HCEC 1CT (cell line): Measurements from ENCODE around the gene RNF11.
"Not testable (repeated sequence)": the region's sequence is repeated elsewhere in the genome, so short reads cannot be mapped to it uniquely, and the experiment has no call there.

Experiments
- DNase-seq: peaks from one replicate; pipeline ENCODE4 v3.0.0-alpha.2; 2017

Gene RNF11

DNA sequence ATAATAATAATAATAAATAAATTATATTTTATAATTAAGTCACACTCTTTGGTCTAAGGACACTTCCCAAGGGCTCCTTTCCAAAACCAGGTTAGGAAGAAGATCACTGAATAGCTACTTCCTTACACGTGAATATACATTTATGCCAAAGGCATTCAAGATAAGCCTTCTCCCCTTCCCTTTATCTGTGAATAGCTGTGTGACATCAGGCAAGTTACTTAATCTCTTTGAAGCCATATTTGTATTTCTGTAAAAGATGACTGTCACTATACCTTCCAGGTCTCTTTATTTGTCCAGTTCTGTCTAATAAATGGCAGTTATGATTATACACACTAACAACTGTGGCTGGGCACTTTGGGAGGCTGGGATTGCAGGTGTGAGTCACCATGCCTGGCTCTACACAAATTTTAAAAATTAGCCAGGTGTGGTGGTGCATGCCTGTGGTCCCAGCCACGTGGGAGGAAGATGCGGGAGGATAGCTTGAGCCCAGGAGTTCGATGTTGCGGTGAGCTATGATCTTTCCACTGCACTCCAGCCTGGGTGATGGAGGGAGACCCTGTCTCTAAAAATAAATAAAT, 5.5 kb upstream of the RNF11 start:
- no peak for DNase-seq

DNA sequence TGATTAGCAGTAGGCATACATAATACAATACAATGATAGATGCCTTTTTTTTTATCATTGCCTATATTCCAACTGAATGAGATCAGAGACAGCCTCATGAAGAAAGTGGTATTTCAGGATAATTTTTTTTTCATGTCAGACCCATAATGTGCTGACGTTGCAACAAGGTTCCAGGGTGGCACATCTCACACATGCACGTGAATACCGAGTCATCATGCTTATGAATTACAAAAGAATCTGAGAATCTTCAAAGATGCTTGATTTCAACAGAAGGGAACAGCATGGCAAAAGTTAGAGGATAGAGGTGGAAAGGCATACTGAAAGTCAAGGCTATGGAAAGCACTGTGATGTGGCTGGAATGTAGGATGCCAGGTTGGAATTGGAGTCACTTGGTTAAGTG, 5.0 kb upstream of the RNF11 start:
- DNase-seq = peak; percentile 48

DNA sequence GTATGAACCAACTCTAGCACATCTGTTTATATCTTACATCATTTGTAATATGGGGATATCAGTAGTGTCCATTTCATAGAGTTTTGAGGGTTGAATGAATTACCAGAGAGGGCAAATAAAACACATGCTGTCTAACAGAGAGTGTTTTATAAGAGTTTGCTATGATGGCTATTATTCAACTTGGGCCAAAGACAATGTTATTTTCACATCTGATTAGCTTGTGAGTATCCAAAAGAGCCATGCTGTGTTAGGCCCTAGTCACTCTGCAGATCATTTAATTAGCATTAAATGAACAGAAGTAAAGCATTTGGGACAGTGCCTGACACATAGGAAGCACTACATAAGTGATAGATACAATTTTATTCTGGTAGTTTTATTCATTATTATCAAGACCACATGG, 4.2 kb upstream of the RNF11 start:
- no peak for DNase-seq

DNA sequence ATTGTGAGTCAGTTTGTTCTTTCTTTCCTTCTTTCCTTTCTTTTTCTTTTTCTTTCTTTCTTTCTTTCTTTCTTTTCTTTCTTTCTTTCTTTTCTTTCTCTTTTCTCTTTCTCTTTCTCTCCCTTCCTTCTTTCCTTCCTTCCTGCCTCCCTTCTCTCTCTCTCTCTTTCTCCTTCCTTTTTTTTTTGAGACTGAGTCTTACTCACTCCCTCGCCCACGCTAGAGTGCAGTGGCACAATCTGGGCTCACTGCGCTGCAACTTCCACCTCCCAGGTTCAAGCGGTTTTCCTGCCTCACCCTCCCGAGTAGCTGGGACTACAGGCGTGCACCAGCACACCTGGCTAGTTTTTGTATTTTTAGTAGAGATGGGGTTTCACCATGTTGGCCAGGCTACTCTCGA, 1.8 kb upstream of the RNF11 start:
- DNase-seq = not testable (repeated sequence)

DNA sequence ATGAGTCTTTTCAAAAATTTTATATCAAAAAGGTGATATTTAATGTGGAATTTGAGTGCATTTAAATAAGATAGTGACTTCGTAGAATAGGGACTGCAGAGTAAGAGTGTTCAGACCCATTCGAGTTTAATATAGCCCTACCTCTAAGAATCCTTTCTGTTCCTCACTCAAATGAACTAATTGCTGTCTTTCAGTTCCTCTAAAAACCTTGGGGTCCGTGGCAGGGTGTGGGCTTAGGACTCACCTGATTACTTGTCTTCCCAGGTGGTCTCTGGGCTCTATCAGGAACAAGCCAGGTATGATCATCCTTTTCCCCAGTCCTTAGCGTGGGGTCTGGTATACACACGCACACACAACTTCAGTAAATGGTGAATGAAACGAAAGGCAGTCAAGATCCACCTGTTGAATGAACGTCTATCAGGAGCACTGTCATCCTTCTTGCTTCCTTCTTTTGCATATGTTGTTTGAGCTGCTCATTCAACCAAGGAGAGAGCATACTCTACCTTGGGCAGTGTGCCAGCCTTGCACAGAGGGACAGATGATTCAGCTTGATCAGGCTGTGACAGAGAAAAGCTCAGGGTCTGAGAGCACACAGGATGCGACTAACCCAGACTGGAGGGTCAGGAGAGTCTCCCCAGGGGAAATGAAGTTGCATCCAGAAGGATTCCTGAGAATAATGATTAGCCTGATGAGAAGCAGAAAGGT, 1.2 kb upstream of the RNF11 start:
- DNase-seq = peak; percentile 30

DNA sequence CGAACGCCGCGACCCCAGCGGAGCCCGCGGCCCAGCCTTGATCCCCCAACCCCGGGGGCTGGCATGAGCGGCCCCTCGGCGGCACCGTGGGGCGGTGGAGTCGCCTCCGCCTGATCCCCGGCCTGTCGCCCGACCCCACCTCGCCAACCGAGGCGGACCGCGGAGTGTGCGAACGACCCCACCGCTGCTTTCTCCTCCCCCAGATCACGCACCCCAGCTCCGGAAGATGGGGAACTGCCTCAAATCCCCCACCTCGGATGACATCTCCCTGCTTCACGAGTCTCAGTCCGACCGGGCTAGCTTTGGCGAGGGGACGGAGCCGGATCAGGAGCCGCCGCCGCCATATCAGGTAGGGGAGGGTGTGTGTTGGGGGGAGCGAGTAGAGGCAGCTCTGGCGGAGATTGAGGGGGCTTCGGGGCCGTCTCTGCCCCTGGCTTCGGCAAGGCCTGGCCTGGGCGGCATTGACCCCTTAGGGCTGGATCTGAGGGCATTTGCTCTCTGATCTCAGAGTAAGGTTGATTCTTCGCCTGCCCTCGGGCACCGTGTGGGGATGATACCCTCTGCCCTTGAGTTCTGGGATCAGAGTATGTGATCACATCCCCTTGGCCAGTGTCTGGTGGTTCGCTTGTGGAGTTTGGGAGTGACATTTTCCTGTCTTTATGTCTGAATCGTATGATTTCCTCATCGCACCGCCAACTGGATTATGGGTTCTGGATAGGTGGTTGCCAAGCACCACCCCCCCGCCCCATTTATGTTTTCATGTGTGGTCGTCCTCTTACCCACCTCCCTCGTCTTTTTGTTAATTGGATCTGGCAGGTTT, 668 bp downstream of the RNF11 start:
- DNase-seq = peak; percentile 28

DNA sequence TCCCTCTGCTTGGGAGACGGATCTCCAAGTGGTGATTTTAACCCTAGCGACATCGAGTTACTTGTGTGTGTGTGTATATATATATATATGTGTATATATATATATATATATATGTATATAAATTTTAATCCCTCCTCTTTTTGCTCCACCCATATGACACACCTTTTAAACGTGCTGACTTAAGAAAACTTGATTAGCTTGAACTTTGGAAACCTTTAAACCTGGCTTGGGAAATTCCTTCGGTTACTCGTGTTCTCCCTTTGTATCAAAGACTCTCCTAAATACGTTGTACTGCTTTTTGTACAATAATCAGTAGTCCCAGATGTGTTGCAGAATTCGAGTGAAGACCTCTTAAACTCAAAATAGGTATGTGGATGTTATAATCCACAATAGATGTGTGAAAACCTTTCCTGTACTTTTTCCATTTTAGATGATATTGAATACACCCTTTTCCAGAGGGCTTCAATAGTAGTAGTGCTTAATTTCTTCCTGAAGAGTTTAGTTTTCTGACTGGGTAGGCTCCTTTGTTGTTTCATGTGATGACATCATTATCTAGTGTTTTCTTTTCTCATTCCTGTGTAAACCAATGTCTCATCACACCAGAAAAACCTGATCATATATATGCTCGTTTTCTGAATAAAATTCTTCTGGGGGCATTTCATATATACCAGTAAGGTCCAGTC, 1.4 kb downstream of the RNF11 start:
- peak; percentile 53 for DNase-seq

DNA sequence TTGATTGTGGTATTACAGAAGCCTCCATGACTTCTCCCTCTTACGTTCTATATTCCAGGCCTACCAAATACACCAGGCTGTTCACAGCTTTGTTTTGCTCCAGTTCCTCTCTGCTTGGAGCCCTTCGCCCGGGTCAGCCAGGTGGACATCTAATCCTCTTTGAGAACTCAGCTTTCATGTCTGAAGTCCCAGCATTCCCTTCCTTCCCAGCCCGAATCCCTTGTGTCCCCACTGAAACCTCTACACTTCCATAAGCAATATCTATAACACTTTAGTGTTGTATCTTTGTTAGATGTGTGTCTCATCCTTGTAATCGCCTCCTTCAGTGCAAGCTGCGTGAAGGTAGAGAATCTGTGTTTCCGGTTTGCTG, 1.9 kb downstream of the RNF11 start:
- DNase-seq = no peak

DNA sequence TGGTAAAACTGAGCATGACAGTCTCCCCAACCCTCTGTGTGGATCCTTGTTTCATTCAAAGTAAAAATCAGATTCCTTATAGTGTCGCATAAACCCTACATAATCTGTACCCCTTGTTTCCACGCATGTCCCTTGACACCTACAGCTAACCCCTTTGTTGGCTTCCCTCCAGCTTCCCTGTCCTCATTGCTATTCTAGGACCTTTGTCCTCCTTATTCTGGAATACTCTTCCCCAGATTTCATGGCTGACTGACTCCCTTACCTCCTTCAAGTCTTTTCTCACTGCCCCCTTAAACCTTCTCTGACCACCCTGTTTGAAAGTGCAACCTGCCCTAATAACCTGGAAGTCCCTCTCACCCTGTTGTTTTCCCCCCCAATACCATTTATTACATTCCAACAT, 4.0 kb downstream of the RNF11 start:
- no peak for DNase-seq

DNA sequence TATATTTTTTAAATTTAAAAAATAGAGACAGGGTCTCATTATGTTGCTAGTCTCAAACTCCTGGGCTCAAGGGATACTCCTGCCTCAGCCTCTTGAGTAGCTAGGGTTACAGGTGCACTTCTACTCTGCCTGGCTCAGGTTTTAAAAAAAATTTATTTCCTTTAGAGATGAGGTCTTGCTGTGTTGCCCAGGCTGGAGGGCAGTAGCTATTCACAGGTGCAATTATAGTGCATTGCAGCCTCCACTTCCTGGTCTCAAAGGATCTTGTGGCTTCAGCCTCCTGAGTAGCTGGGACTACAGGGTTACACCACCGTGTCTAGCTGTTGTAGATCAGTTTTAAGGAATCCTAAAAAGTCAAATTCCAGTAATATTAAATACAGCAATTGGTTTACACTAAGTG, 5.0 kb downstream of the RNF11 start:
- no peak for DNase-seq

DNA sequence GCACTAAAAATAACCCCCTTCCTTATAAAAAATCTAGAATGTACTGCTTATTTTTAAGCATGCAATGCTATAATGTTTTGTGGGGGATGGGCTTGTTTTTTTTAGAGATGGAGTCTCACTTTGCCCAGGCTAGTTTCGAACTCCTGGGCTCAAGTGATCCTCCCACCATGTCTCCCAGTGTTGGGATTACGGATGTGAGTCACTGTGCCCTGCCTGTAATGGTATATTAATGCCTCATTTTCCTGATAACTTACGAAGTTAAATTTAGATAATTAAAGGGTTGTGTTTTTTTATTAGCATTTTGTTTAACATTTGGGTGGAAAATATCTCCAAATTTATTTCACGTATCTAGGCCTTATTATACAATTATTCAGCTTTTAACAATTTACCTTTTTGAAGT, 6.5 kb downstream of the RNF11 start:
- no peak for DNase-seq

DNA sequence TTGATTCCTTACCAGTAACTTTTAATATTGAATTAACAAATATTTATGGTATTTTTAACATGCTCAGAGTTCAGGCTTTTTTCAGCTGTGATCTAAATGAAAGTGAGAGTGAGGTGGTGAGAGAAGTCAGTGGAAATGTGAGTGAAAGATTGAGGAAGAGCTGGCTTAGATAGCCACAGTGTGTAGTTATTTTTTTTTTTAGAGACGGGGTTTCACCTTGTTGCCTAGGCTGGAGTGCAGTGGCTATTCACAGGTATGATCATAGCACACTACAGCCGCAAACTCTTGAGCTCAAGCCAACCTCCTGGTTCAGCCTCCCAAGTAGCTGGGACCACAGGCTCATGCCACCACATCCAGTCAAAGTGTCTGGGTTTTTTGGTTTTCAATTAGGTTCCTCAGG, 10.9 kb downstream of the RNF11 start:
- no peak for DNase-seq

DNA sequence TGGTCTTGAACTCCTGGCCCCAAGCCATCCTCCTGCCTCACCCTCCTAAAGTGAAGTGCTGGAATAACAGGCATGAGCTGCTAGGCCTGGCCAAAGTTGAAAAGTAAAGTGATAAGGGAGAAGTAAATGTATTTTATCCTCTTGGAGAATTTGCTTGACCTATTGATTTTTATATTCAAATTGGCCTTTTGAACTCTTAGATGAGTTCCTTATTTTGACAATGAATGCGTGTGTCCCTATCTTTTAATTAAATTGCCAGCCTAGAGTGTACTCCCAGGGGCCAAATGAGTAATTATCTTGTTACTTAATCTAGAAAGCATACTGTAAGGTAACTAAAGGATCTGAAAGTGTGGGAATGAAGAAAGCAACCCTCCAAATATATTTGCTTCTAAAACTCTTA, 11.4 kb downstream of the RNF11 start:
- DNase-seq = no peak

DNA sequence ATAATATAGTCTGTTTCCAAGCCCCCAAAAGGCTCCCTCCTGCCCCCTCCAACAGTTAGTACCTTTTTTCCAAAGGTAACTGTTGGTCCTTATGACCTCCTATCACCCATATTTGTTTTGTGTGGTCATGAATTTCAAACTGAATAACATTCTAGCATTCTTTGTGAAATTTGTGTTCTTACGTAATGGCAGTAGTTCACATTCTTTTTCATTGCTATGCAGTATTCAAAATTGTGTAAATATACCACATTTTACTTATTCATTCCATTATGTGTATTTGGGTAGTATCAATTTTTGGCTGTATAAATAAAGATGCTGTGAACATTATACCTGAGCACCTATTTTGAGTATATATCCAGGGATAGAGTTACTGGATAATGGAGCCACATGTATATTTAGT, 13.4 kb downstream of the RNF11 start:
- DNase-seq = no peak

DNA sequence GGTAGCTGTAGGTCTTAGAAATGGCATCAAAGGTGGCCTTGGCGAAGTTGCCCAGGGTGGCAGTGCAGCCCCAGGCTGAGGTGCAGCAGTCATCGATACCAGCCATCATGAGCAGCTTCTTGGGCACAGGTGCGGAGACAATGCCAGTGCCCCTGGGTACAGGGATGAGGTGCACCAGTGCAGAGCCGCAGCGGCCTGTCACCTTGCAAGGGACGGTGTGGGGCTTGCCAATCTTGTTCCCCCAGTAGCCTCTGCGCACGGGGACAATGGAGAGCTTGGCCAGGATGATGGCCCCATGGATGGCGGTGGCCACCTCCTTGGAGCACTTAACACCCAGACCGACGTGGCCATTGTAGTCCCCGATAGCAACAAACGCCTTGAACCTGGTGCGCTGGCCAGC, 14.7 kb downstream of the RNF11 start:
- DNase-seq = not testable (repeated sequence)

DNA sequence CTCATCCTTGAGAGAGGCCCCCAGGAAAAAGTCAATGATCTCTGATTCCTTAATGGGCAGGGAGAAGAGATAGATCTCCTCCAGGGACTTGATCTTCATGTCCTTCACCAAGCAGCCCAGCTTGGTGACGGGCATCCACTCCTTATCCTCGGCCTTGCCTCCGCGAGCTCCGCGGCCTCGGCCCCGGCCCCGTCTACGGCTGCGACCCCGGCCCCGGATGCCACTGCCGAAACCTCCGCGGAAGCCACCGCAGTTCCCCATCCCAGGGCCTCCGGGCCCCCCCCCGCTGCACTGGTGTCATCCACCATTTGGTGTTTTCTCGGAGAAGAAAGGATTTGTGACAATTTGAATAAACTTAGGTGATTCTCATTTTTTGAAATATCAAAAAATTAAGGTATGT, 15.1 kb downstream of the RNF11 start:
- not testable (repeated sequence) for DNase-seq

DNA sequence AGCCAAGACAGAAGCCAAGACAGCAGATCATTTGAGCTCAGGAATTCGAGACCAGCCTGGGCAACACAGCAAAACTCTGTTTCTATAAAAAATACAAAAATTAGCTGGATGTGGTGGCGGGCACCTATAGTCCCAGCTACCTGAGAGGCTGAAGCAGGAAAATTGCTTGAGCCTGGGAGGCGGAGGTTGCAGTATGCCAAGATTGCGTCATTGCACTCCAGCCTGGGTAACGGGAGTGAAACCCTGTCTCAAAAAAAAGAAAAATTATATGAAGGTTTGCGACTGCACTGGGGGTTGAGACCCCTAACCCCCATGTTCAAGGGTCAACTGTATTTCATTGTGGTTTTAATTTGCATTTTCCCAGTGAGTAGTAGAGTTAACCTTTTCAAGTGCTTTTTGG, 16.3 kb downstream of the RNF11 start:
- DNase-seq = no peak

DNA sequence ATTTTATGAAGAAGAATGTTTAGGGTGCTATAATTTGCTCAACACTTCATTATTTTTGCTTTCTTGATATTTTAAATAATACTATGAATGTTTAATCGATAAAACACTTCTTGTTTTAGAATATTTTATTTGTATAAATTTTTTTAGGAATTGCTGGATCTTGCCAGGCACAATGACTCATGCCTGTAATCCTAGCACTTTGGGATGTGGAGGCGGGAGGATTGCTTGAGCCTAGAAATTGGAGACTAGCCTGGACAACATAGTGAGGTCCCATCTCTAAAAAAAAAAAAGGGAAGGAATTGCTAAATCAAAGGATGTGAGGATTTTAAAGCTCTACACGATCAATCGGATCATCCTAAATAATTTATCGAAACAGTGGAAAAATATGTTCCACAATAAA, 17.6 kb downstream of the RNF11 start:
- DNase-seq = peak; percentile 29

DNA sequence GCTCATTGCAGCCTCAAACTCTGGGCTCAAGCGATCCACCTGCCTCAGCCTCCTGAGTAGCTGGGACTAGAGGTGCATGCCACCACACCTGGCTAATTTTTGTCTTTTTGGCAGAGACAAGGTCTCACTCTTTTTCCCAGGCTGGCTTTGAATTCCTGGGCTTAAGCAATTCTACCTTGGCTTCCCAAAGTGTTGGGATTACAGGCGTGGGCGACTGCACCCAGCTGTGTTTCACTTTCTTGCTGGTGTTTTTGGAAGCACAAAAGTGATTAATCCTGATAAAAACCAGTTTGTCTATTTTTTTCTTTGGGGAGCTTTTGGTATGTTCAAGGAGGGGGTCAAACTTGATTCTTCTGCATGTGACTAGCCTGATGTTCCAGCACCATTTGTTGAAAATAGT, 19.3 kb downstream of the RNF11 start:
- no peak for DNase-seq

DNA sequence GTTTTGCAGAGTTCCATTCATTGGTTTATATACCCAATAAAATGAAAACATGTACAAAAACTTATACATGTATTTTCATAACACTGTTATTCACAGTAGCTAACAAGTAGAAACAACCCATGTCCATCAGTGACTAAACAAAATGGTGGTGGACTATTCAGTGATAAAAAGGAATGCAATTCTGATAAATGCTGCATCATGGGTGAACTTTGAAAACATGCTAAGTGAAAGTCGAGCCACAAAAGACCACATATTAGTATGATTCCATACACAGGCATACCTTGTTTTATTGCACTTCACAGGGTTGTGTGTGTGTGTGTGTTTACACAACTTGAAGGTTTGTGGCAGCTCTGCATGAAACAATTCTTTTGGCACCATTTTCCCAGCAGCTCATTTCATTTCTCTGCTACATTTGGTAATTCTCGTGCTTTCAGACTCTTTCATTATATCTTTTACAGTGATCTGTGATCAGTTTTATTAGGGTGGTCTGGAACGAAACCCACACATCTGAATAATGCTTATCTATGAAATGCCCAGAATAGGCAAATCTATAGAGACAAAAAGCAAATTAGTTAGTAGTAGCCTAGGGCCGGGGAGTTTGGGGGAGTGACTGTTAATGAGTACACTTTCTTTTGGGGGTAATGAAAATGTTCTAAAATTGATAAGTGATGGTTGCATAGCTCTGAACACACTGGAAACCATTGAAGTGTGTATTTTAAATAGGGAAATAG, 27.2 kb downstream of the RNF11 start:
- DNase-seq = no peak

DNA sequence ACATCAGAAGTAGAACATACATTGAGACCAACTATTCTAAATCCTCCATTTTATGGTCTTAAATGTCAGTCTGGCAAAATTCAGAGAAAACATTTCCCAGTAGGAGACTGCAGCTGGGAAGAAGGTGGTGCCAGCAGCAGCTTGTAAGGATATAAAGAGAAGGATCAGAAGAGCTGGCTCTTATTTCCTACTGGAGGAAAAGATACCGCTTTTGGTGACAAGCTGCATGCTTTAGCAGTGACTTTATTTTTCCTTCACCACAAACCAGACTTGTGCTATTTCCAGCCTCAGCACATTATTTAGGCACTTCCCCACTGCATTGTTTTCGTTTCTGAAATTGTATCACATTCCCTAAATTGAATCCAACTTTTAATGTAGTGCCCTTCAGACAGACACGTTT, 28.4 kb downstream of the RNF11 start:
- peak; percentile 97 for DNase-seq

DNA sequence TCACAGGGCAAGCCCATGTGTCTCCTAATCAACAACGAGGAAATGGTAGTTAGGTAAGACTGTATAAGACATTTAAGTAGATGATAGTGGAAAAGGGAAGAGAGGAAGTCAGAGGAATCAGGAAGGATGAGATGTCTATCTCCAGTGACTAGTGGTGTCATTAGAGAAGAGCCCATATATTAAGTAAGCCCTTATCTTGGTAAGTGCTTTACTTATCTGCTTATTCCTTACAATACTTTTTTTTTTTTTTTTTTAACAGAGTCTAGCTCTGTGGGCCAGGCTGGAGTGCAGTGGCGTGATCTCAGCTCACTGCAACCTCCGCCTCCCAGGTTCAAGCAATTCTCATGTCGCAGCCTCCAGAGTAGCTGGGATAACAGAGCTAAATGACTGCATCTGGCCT, 29.5 kb downstream of the RNF11 start:
- DNase-seq = no peak

DNA sequence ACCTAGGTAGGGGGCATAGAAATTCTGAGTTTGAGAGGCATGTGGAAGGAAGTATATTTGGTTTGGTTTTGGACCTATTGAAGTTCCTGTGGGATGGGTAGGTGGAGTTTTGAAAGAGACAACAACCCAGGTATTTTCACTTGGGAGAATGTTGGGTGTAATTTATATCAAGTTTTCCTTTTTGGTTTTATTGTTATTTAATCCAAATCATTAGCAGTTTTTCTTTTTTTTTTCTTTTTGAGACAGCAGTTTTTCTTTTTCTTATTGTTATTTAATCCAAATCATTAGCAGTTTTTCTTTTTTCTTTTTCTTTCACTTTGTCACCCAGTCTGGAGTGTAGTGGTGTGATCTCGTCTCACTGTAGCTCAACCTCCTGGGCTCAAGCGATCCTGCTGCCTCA, 30.1 kb downstream of the RNF11 start:
- DNase-seq = no peak
